Ishikawa (cell line): ENCODE results near the gene PLEKHA6.

Experiments used
- CEBPB ChIP-seq: IDR thresholded peaks from 2 replicates; pipeline ENCODE4 v1.6.1; 2012
- EGR1 ChIP-seq: IDR thresholded peaks from 2 replicates; pipeline ENCODE4 v1.6.1; 2012
- EP300 ChIP-seq: IDR thresholded peaks from 2 replicates; pipeline ENCODE4 v1.6.1; 2012; ENCODE audit warnings: borderline replicate concordance
- MAX ChIP-seq: IDR thresholded peaks from 2 replicates; pipeline ENCODE4 v1.6.1; 2012
- REST ChIP-seq: IDR thresholded peaks from 2 replicates; pipeline ENCODE4 v1.6.1; 2012; ENCODE audit warnings: low read depth, mild to moderate bottlenecking
- TCF12 ChIP-seq: IDR thresholded peaks from 2 replicates; pipeline ENCODE4 v1.6.1; 2012; ENCODE audit warnings: low read depth
- USF1 ChIP-seq: IDR thresholded peaks from 2 replicates; pipeline ENCODE4 v1.6.1; 2012

- TF ChIP-seq MAX (no peak), TCF12 (no peak), EP300 (no peak), USF1 (no peak), CEBPB (no peak), EGR1 (no peak), REST (no peak)
Measured at GRCh38 chr1:204323887-204324286, 35.8 kb downstream of the PLEKHA6 start.
